ENCODE results near the gene BSDC1. TPM values are rescaled to one million over a fixed set of nuclear protein-coding genes. Genes with fewer than 3 reads are reported as not detected.

The BSDC1 gene
- total and polyA plus RNA-seq, 8 donors: 23.8 to 126 (median 45.5) TPM

DNA sequence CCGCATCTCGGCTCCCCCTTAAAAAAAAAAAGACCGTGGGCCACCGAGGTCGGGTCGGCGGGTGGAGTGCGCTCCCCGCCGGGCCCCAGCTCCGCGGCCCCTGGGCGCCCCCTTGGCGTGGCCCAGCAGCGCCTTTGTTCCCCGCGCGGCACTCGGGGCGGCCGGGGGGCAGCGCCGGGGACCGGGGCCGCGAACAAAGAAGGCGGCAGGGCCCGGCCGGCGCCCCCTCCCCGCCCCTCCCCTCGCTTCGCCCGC, 58.8 kb downstream of the BSDC1 start:
- peak overlapping the region; percentile 68 to 83 (median 78) for H3K4me3 ChIP-seq
- peak overlapping the region; percentile 85 to 88 (median 86) for H3K27ac ChIP-seq
- peaks cover 30 to 76% (median 61%) of the 10 kb centered on the region in 4 donors for H3K4me1 ChIP-seq
- H3K9me3 ChIP-seq: no peaks in the 10 kb centered on the region
- WGBS, 5 donors: 0 to 1% (median 1%) methylated on average over 18 to 34 of the region's 34 CpGs; no CpG with 5 or more reads in 1 of the 5 donors
- intact Hi-C loops (cut with DNase I; ENCODE audit: low total_unique reads): no loop called here
- TF ChIP-seq POLR2AphosphoS5 (IDR thresholded peaks at IDR 0.05) (no peak), EP300 (IDR thresholded peaks at IDR 0.05) (no peak), POLR2A (IDR thresholded peaks at IDR 0.05) (no peak)
- TF ChIP-seq, protein P1, sequence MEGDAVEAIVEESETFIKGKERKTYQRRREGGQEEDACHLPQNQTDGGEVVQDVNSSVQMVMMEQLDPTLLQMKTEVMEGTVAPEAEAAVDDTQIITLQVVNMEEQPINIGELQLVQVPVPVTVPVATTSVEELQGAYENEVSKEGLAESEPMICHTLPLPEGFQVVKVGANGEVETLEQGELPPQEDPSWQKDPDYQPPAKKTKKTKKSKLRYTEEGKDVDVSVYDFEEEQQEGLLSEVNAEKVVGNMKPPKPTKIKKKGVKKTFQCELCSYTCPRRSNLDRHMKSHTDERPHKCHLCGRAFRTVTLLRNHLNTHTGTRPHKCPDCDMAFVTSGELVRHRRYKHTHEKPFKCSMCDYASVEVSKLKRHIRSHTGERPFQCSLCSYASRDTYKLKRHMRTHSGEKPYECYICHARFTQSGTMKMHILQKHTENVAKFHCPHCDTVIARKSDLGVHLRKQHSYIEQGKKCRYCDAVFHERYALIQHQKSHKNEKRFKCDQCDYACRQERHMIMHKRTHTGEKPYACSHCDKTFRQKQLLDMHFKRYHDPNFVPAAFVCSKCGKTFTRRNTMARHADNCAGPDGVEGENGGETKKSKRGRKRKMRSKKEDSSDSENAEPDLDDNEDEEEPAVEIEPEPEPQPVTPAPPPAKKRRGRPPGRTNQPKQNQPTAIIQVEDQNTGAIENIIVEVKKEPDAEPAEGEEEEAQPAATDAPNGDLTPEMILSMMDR (IDR thresholded peaks at IDR 0.05): no peak
- DNase-seq: no peak
- H3K27me3 ChIP-seq: peaks cover 0 to 3% (median 0%) of the 10 kb centered on the region in 3 donors
- peaks cover 20 to 38% (median 31%) of the 10 kb centered on the region in 4 donors for H3K36me3 ChIP-seq

DNA sequence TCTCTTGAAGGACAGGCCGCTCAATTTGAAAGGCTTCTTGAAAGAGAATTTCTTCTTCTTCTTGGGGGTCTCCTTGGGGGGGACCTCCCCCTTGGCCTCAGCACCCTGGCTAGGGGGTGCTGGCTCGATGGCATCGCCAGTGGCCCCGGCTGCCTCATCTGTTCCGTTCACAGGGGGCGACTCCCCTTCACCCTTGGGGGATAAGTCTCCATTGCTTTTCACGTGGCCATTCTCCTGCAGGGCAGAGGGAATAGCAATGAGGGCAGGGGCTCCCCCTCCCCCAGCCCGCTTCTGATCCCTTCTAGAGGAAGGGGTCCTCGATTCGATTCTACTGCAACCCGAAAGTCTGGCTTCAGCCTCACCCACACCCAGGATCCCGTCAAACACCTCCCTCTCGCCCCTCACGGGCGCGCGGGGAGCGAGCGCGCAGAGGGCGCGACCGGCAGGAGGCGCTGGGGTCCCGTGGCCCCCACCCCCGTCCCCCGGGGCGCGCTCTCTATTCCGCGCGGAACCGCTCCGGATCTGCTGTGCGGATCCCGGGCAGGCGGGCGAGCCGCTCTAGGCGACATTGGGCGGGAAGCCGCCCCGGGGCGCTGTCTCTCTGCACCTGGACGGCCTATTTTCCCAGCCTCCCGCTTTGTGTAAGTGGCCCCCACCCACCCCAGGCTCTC, 59.2 kb downstream of the BSDC1 start:
- H3K4me1 ChIP-seq: peaks cover 30 to 76% (median 61%) of the 10 kb centered on the region in 4 donors
- peaks cover 21 to 43% (median 35%) of the 10 kb centered on the region in 4 donors for H3K36me3 ChIP-seq
- intact Hi-C loops (cut with DNase I; ENCODE audit: low total_unique reads): no loop called here
- peak in 1 of 3 donors; percentile 27 for TF ChIP-seq POLR2AphosphoS5 (IDR thresholded peaks at IDR 0.05)
- TF ChIP-seq, protein P1 (IDR thresholded peaks at IDR 0.05): peak in 5 of 7 experiments; percentile 23 to 82 (median 60)
- no peak for TF ChIP-seq EP300 (IDR thresholded peaks at IDR 0.05)
- no peaks in the 10 kb centered on the region for H3K9me3 ChIP-seq
- peak overlapping the region; percentile 68 to 83 (median 78) for H3K4me3 ChIP-seq
- H3K27ac ChIP-seq: peak overlapping the region; percentile 85 to 88 (median 86)
- peak; percentile 64 to 87 for DNase-seq
- WGBS, 5 donors: 0 to 7% (median 4%) methylated on average over 11 to 46 of the region's 46 CpGs
- peaks cover 0 to 3% (median 0%) of the 10 kb centered on the region in 3 donors for H3K27me3 ChIP-seq

GRCh38 chr1:32334274-32334861, 59.9 kb downstream of the BSDC1 start:
- peaks cover 30 to 70% (median 61%) of the 10 kb centered on the region in 4 donors for H3K4me1 ChIP-seq
- H3K36me3 ChIP-seq: peaks cover 21 to 49% (median 42%) of the 10 kb centered on the region in 4 donors
- H3K9me3 ChIP-seq: no peaks in the 10 kb centered on the region
- intact Hi-C loops (cut with DNase I; ENCODE audit: low total_unique reads): no loop called here
- H3K27ac ChIP-seq: peak overlapping the region; percentile 85 to 88 (median 86)
- peak in 1 of 2 donors; percentile 38 for DNase-seq
- 14 to 34% (median 25%) methylated on average over 5 to 9 of the region's 9 CpGs for WGBS, 5 donors
- TF ChIP-seq POLR2AphosphoS5 (IDR thresholded peaks at IDR 0.05) (no peak), EP300 (IDR thresholded peaks at IDR 0.05) (no peak), POLR2A (IDR thresholded peaks at IDR 0.05) (no peak)
- TF ChIP-seq, protein P1 (IDR thresholded peaks at IDR 0.05): no peak
- H3K27me3 ChIP-seq: peaks cover 0 to 3% (median 0%) of the 10 kb centered on the region in 3 donors
- H3K4me3 ChIP-seq: peak overlapping the region; percentile 68 to 83 (median 78)

GRCh38 chr1:32333251-32333963, 60.8 kb downstream of the BSDC1 start:
- no peak for TF ChIP-seq POLR2A (IDR thresholded peaks at IDR 0.05)
- TF ChIP-seq EP300 (IDR thresholded peaks at IDR 0.05): no peak
- no peak for TF ChIP-seq POLR2AphosphoS5 (IDR thresholded peaks at IDR 0.05)
- TF ChIP-seq, protein P1 (IDR thresholded peaks at IDR 0.05): no peak
- peaks cover 29 to 59% (median 51%) of the 10 kb centered on the region in 4 donors for H3K36me3 ChIP-seq
- 45 to 61% (median 55%) methylated on average over 3 of the region's 3 CpGs for WGBS, 5 donors
- peaks cover 0 to 3% (median 0%) of the 10 kb centered on the region in 3 donors for H3K27me3 ChIP-seq
- no peak for DNase-seq
- intact Hi-C loops (cut with DNase I; ENCODE audit: low total_unique reads): no loop called here
- peak overlapping the region in 1 of 4 donors; percentile 83 for H3K4me3 ChIP-seq
- H3K9me3 ChIP-seq: no peaks in the 10 kb centered on the region
- H3K4me1 ChIP-seq: peaks cover 30 to 60% (median 59%) of the 10 kb centered on the region in 4 donors
- H3K27ac ChIP-seq: peak overlapping the region in 3 of 5 donors; percentile 0 to 86 (median 14)

All from stomach (tissue), 9 donors.